GM23338 (cell line): ENCODE data around the gene AQP7. TPM values are rescaled to one million over a fixed set of nuclear protein-coding genes. Genes with fewer than 3 reads are reported as not detected.
"Not testable (repeated sequence)": the region's sequence is repeated elsewhere in the genome, so short reads cannot be mapped to it uniquely, and the experiment has no call there.

Source experiments
- ATAC-seq: fragments of 200-7000 bp; cut with Tn5 transposase; 3 replicates; pipeline ENCODE4 v1.9.1; 2020
- DNase-seq: peaks from one replicate; pipeline ENCODE4 v3.0.0-alpha.2; 2015; ENCODE audit warnings: low spot score
- H2AFZ ChIP-seq: fragments of 200-600 bp; sonication (generic); 2 replicates; pipeline ENCODE4 v1.8.0; 2016; ENCODE audit warnings: antibody characterized with exemption, mild to moderate bottlenecking, moderate library complexity
- H3F3A ChIP-seq: fragments of 200-600 bp; sonication (generic); replicated peaks from 2 replicates; pipeline ENCODE4 v1.8.0; 2017; ENCODE audit warnings: antibody characterized with exemption, mixed run types, low read depth
- H3K27ac ChIP-seq: fragments of 200-600 bp; sonication (generic); 2 replicates; pipeline ENCODE4 v1.6.1; 2016; ENCODE audit warnings: low read depth
- H3K27me3 ChIP-seq: fragments of 200-600 bp; sonication (generic); 2 replicates; pipeline ENCODE4 v1.8.0; 2016; ENCODE audit warnings: mild to moderate bottlenecking, mixed run types, moderate library complexity; ENCODE audit not compliant: insufficient read depth
- H3K36me3 ChIP-seq: fragments of 200-600 bp; sonication (generic); 2 replicates; pipeline ENCODE4 v1.8.0; 2016; ENCODE audit warnings: mild to moderate bottlenecking; ENCODE audit not compliant: insufficient read depth
- H3K4me1 ChIP-seq: fragments of 200-600 bp; sonication (generic); 2 replicates; pipeline ENCODE4 v1.8.0; 2016; ENCODE audit warnings: mild to moderate bottlenecking, moderate library complexity; ENCODE audit not compliant: insufficient read depth
- H3K4me2 ChIP-seq: fragments of 200-600 bp; sonication (generic); 2 replicates; pipeline ENCODE4 v1.7.1; 2017; ENCODE audit warnings: mixed run types
- H3K4me3 ChIP-seq: fragments of 200-600 bp; sonication (generic); 2 replicates; pipeline ENCODE4 v1.6.1; 2016; ENCODE audit warnings: mixed run types
- H3K79me2 ChIP-seq: fragments of 200-600 bp; sonication (generic); replicated peaks from 2 replicates; pipeline ENCODE4 v1.8.0; 2017; ENCODE audit warnings: mild to moderate bottlenecking; ENCODE audit not compliant: insufficient read depth
- H3K9me2 ChIP-seq: fragments of 200-600 bp; sonication (generic); 2 replicates; pipeline ENCODE4 v1.8.0; 2017; ENCODE audit not compliant: insufficient read depth
- H4K20me1 ChIP-seq: fragments of 200-600 bp; sonication (generic); replicated peaks from 2 replicates; pipeline ENCODE4 v1.8.0; 2017; ENCODE audit warnings: mild to moderate bottlenecking; ENCODE audit not compliant: insufficient read depth
- H3K27ac Mint-ChIP-seq: 2 replicates; pipeline ENCODE4 v1.8.0; 2020; ENCODE audit warnings: inconsistent platforms, mild to moderate bottlenecking, moderate library complexity, mixed read lengths
- H3K27me3 Mint-ChIP-seq: 3 replicates; pipeline ENCODE4 v1.8.0; 2022; ENCODE audit warnings: low read depth, mild to moderate bottlenecking, moderate library complexity, mixed read lengths, inconsistent platforms; ENCODE audit not compliant: insufficient read depth, poor library complexity
- H3K36me3 Mint-ChIP-seq: 3 replicates; pipeline ENCODE4 v1.8.0; 2021; ENCODE audit warnings: low read depth, mild to moderate bottlenecking, inconsistent platforms, moderate library complexity, mixed read lengths
- H3K4me1 Mint-ChIP-seq: 3 replicates; pipeline ENCODE4 v1.8.0; 2020; ENCODE audit warnings: mild to moderate bottlenecking, inconsistent platforms, mixed read lengths
- H3K4me3 Mint-ChIP-seq: 3 replicates; pipeline ENCODE4 v1.8.0; 2021; ENCODE audit warnings: moderate library complexity, mild to moderate bottlenecking, inconsistent platforms, mixed read lengths
- H3K9me3 Mint-ChIP-seq: 3 replicates; pipeline ENCODE4 v1.8.0; 2020; ENCODE audit warnings: moderate library complexity, mild to moderate bottlenecking, inconsistent platforms, mixed read lengths
- ETS1 ChIP-seq: IDR thresholded peaks from 2 replicates; pipeline ENCODE4 v1.6.1; 2016; ENCODE audit warnings: antibody characterized with exemption
- EZH2phosphoT487 ChIP-seq: fragments of 200-600 bp; sonication (generic); IDR thresholded peaks from one replicate; pipeline ENCODE4 v1.8.1; 2018; ENCODE audit warnings: antibody characterized with exemption; ENCODE audit not compliant: unreplicated experiment
- NANOG ChIP-seq: IDR thresholded peaks from 2 replicates; pipeline ENCODE4 v1.6.1; 2016; ENCODE audit warnings: antibody characterized with exemption, borderline replicate concordance
- STAT1 ChIP-seq: IDR thresholded peaks from one replicate; pipeline ENCODE4 v1.6.1; 2016; ENCODE audit warnings: antibody characterized with exemption; ENCODE audit not compliant: unreplicated experiment
- ZNF331 ChIP-seq: fragments of 250-450 bp; sonication (Bioruptor Pico); IDR thresholded peaks from 2 replicates; pipeline ENCODE4 v1.5.0; 2020; ENCODE audit warnings: low read depth, mild to moderate bottlenecking, moderate library complexity
- ZNF462 ChIP-seq: fragments of 250-450 bp; sonication (Bioruptor Pico); IDR thresholded peaks from 2 replicates; pipeline ENCODE4 v1.5.0; 2020; ENCODE audit warnings: mild to moderate bottlenecking, moderate library complexity
- polyA plus RNA-seq: library from polyadenylated mRNA; unstranded; fragments of >200 nt; fragmentation: Nextera tagmentation; extraction: Ambion mirVana; gene quantifications from 2 replicates; pipeline ENCODE4 v1.2.1, GENCODE V29; 2016
- total RNA-seq: library from RNA; depleted of rRNA; stranded (reverse); fragments of >200 nt; shearing (Covaris generic); gene quantifications from 2 replicates; pipeline ENCODE4 v1.2.3, GENCODE V29; 2014

Gene AQP7
- total and polyA plus RNA-seq, 2 experiments from 2014 or later: not detected

- Mint-ChIP-seq H3K27me3 (peaks cover 8% of the 10 kb centered on the region), H3K36me3 (no peaks in the 10 kb centered on the region; the same call in 2 of the 3 replicates), H3K9me3 (no peaks in the 10 kb centered on the region; the same call in 2 of the 3 replicates), H3K27ac (no peak overlapping the region; the same call in 1 of the 2 replicates), H3K4me3 (no peak overlapping the region), H3K4me1 (peaks cover 3% of the 10 kb centered on the region; the same call in 2 of the 3 replicates)
- Histone ChIP-seq H3K27ac (no peak overlapping the region), H3K4me1 (no peaks in the 10 kb centered on the region), H3K4me2 (no peak overlapping the region), H4K20me1 (no peaks in the 10 kb centered on the region), H3K27me3 (no peaks in the 10 kb centered on the region), H3K79me2 (no peaks in the 10 kb centered on the region), H3K36me3 (no peaks in the 10 kb centered on the region), H3K9me2 (no peaks in the 10 kb centered on the region), H2AFZ (no peak overlapping the region; the same call in 1 of the 2 replicates), H3K4me3 (no peak overlapping the region), H3F3A (no peaks in the 10 kb centered on the region)
- ATAC-seq (no peak; the same call in 2 of the 3 replicates), DNase-seq (no peak)
- TF ChIP-seq ETS1 (no peak), ZNF462 (CRISPR knock-in tag) (no peak), ZNF331 (CRISPR knock-in tag) (no peak), NANOG (no peak), STAT1 (no peak), EZH2phosphoT487 (no peak)
Measured at GRCh38 chr9:33403941-33404787, 1.8 kb upstream of the AQP7 start.

- not testable (repeated sequence) for H4K20me1 ChIP-seq, H3K27ac Mint-ChIP-seq, H3F3A ChIP-seq, H3K9me3 Mint-ChIP-seq, ATAC-seq, H3K27ac ChIP-seq, H3K27me3 ChIP-seq, H3K4me3 ChIP-seq, H3K36me3 ChIP-seq, H3K4me3 Mint-ChIP-seq, H3K79me2 ChIP-seq, H3K4me2 ChIP-seq, H3K4me1 Mint-ChIP-seq, H3K4me1 ChIP-seq, H3K9me2 ChIP-seq, DNase-seq, H2AFZ ChIP-seq, H3K36me3 Mint-ChIP-seq, H3K27me3 Mint-ChIP-seq
Measured at GRCh38 chr9:33401809-33402208, 559 bp downstream of the AQP7 start.

GRCh38 chr9:33399047-33399446, 3.3 kb downstream of the AQP7 start:
- ATAC-seq: not testable (repeated sequence)

More at GRCh38 chr9:33399047-33399446, 3.3 kb downstream of the AQP7 start:
- not testable (repeated sequence) for H3K27me3 Mint-ChIP-seq, H2AFZ ChIP-seq, H3K27ac ChIP-seq, H3K36me3 Mint-ChIP-seq, H3K27ac Mint-ChIP-seq, H3K4me1 Mint-ChIP-seq, H3K79me2 ChIP-seq, DNase-seq, H3K4me3 ChIP-seq, H3K4me1 ChIP-seq, H3K4me3 Mint-ChIP-seq, H3F3A ChIP-seq, H3K27me3 ChIP-seq, H4K20me1 ChIP-seq, H3K9me3 Mint-ChIP-seq, H3K36me3 ChIP-seq, H3K9me2 ChIP-seq, H3K4me2 ChIP-seq
